Right hindlimb (tissue), 1 donor: ENCODE data around the gene MACROD1.

Experiments used
- DNase-seq: peaks from one replicate; pipeline ENCODE4 v3.0.0-alpha.2; 2018

Gene MACROD1, protein sequence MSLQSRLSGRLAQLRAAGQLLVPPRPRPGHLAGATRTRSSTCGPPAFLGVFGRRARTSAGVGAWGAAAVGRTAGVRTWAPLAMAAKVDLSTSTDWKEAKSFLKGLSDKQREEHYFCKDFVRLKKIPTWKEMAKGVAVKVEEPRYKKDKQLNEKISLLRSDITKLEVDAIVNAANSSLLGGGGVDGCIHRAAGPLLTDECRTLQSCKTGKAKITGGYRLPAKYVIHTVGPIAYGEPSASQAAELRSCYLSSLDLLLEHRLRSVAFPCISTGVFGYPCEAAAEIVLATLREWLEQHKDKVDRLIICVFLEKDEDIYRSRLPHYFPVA

DNA sequence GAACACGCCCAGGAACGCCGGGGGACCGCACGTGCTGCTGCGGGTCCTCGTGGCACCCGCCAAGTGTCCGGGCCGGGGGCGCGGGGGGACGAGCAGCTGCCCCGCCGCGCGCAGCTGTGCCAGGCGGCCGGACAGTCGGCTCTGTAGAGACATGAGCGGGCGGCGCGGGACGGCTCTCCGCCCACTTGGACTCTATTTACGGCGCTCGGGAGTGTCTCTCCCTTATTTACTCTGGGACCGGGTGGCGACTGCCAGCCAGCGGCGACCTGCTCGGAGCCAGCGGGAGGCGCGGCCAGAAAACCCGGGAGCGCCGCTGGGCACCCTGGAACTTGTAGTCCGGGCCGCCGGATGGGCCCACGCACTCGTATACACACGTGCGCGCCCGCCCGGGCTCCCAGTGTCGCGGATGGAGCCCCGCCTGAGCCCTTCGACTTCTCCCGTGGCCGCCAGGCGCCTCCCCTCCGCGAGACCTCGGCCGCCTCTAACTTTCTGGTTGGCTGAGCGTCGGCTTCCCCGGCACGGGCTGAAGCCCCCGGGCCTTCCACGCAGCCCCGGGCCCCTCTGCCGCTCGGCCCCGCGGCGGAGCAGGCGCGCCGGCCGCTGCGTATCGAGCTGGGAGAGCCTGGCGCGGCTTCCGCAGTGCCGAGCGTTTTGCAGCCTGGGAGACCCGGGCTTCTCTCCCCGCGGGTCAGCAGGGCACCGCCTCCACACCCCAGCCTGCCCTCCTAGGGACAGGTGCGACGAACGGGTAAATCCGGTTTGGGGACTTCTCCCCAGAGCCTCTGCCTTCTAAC lies at the start of gene MACROD1:
TSS of gene MACROD1 (minus strand) at position 272 of the 794 bp plus-strand sequence. CDS start at position 153, 119 bp downstream.
- DNase-seq, result peak; percentile 90

DNA sequence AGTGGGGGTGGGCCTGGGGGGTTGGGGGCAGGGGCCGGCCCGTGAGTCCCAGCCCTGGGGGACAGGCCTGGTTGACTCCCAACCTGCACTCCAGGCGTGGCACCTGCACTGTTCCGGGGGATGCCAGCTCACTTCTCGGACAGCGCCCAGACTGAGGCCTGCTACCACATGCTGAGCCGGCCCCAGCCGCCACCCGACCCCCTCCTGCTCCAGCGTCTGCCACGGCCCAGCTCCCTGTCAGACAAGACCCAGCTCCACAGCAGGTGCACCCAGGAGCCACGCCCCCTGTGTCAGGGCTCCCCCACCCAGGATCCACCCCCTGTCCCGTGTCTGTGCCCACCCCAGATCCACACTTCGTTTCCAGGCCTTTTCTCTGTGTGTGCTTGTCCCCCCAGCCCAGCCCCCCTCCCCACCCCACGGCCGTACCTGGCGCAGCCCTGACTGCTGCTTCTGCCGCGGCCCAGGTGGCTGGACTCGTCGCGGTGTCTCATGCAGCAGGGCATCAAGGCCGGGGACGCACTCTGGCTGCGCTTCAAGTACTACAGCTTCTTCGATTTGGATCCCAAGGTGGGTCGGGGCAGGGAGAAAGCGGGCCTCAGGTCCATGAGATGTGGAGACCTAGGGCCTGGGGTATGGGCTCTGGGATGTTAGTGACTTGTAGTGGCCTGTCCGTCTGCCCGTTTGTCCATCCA lies 45.4 kb upstream of the MACROD1 start:
- DNase-seq, result no peak

DNA sequence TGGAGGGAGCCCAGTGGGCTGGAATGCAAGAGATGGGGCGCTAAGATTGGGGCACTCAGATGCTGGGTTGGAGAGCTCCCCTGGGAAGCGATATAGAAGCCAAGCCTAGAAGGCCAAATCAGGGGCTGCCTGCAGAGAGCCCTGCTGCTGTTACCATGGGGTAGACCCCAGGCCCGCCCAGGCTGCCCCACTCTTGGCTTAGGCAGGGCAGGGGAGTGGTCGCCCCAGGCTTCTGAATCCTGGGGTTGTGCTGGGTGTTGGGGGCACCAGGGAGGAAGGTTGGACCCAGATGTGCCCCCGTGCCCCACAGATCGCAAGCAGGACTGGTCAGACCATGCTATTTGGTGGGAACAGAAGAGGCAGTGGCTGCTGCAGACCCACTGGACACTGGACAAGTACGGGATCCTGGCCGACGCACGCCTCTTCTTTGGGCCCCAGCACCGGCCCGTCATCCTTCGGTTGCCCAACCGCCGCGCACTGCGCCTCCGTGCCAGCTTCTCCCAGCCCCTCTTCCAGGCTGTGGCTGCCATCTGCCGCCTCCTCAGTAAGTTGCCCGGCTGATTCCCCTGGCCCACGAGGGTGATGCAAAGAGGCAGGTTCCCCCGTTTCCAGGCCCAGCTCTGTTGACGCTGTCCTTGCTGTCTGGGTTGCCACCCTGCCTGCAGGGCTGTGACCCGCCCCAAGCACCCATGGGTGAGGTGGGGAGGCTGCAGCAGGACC lies 44.5 kb upstream of the MACROD1 start:
- DNase-seq, result no peak

DNA sequence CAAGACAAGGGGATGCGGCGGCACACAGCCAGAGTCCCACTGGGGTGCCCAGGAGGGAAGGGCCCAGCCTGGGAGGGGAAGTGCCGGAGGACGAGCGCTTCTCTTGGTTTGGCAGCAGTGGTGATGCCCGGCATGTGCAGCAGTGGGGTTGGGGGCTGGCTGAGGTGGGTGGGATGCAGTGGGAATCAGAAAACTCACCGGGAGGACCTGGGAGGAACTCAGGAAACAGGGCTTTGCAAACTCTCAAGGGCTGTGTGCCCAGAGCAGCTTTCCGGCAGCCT lies 43.6 kb upstream of the MACROD1 start:
- no peak for DNase-seq

DNA sequence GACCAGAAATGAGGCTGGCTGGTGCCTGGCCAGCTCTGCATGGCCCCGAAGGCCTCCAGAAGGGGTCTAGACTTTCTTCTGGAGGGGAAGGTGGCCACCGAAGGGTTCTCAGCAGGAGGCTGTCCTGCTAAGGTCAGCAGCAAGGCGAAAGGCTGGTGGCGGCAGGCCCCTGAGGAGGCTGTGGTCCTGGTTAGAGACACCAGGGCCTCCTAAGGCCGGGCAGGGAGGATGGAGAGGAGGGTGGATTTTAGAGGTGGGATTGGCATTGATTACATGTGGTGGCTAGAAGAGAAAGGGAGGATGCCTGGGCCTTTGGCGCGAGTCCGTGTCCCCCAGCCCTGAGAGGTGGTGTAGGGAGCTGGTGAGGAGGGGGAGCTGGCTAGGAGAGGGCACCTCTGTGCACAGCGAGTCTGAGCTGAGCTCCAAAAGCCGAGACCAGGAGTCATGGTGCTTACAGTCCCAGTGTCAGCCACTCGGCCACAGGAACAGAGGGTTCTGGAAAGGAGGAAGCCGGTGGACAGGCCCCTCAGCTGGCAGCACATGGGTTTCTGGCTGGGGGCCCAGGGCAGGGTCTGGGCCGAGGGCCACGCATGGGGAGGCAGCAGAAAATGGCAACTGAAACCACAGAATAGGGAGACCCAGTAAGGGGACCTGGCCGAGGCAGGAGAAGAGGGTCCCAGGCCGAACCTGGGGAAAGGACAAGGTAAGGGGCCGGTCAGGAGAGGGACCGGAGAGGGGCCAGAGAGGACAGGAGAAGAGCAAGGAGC lies 43.1 kb upstream of the MACROD1 start:
- DNase-seq, result peak; percentile 38

DNA sequence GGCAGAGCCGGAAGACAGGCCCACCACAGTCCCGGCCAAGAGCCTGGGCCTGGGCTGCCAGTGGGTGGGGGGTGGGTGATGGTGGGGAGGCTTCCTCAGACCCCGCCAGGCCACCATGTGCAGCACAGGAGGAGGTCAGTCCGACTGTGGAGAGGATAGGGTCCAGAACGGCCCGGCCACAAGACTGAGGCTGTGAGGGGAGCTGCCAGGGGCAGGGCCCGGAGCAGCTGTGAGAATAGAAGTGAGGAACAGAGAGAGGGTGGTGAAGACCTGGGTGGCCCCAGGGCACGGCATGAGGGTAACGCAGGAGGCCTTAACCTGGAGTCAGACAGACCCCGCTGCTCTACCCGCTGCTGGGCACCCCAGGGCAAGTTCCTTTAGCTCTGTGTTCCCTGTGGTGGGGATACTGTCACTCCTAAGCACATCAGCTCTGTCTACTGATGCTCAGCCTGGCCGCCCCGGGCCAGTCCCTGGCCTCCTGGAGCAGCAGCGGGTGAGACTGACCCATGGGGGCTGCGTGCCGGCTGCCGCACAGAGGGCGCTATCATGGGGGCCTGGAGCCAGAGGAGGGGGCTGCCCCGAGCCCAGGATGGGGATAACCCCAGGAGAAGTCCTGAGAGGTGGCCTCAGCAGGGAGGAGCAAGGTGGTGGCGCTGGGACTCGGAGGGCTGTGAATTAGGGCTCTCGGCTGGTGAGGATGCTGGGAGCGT lies 42.3 kb upstream of the MACROD1 start:
- DNase-seq, result no peak

DNA sequence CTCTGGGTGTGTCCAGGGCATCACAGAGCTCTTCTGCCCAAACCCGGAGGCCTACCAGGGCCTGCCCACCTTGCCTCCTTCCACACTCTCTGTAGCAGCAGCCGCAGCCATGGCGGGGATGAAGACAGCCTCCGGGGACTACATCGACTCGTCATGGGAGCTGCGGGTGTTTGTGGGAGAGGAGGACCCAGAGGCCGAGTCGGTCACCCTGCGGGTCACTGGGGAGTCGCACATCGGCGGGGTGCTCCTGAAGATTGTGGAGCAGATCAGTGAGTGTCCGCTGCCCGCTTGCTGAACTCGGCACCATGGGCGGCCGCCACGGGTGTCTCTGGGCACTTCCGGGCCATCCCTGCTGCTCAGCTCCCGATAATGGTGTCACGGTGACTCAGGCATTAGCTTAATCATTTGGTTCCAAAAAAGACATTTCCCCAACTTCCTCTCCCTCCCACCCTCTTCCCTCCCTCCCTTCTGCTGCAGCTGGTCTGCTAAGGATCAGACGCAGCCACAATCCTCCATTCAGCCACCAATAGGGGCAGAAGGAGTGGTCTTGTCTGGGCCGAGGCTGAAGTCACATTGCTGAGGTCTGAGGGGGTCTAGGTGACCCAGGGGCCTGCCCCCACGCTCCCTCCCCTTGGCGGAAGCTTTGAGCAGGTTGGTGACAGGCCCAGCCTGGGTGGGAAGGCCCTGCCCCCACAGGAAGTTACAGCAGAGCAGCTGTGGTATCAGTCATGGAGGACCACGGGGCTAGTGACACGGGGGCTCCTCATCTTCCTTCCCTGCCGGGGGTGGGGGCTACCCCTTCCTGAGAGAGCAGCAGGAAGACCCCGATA lies 41.6 kb upstream of the MACROD1 start:
- DNase-seq, result peak; percentile 76

DNA sequence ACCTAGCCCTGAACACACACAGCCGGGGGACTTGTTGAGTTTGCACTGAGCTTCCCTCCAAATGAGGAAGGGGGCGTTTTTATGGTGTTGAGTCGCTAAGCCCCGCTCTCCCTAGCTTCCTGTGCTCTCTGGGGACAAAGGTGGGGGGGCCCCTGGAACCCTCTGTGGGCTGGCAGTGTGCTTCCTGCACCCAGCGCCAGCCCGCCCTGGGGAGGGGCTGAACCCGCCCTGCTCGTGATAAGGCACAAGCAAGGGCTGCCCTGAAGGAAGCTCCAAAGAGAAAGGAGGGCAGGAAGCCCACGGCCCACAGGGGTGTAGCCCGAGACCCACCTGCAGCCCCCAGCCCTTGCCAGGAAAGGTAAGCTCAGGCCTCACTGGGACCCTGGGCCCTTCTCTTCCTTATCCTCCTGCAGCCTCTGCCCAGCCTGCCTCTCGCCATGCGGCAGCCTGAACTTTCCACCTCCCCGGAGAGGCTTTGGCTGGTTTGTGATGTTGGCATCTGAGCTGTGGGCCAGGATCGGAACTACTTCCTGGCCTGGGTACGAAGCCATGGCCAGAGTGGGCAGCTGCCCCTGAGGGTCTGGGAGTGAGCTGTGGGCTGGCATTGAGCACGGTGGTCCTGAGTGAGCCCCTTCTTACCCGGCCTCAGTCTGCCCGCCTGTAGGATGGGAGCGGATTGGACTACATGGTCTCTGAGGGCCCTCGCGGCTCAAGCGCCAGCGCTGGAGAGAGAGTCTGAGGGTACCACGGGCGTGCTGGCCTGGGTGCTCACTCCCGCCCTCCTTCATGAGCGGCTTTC lies 40.7 kb upstream of the MACROD1 start, which contains the start of gene FERMT3:
TSS of gene FERMT3 (plus strand) at position 265 of the 799 bp plus-strand sequence. CDS start 644 bp downstream, outside the sequence.
- DNase-seq, result peak; percentile 37

DNA sequence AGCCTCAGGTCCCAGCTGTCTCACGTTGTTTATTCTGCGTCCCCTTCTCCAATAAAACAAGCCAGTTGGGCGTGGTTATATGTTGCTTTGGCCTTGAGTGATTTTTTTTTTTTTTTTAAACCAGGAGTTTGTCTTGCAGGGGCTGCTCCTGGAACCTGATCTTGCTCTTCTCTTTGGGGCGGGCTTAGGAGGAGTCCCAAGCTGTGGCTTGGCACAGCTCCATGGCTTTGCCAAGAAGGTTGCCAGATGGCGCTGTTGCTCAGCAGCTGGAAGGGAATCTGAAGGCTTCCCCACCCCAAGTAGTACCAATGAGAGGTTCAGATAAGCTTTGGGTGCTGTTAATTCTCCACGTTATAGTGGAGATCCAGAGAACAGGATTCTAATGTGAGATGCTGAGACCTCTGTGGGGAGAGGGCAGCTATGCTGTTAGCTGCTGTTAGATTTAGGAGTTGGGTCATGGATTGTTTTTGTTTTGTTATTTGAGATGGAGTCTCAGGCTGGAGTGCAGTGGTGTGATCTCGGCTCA lies 38.6 kb upstream of the MACROD1 start:
- DNase-seq, result peak; percentile 86

DNA sequence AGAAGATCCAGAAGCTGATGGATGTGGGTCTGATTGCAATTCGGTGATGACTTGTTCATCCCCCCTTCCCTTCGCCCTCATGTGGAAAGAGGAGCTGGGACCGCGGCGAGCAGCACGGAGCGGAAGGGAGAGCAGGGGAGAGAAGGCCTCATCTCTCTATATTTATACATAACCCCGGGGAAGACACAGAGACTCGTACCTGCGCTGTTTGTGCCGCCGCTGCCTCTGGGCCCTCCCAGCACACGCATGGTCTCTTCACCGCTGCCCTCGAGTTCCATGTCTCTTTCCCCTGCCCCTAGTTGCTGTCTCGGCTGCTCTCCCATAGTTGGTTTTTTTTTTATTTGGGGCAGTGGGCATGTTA lies 38.1 kb upstream of the MACROD1 start:
- DNase-seq, result no peak

DNA sequence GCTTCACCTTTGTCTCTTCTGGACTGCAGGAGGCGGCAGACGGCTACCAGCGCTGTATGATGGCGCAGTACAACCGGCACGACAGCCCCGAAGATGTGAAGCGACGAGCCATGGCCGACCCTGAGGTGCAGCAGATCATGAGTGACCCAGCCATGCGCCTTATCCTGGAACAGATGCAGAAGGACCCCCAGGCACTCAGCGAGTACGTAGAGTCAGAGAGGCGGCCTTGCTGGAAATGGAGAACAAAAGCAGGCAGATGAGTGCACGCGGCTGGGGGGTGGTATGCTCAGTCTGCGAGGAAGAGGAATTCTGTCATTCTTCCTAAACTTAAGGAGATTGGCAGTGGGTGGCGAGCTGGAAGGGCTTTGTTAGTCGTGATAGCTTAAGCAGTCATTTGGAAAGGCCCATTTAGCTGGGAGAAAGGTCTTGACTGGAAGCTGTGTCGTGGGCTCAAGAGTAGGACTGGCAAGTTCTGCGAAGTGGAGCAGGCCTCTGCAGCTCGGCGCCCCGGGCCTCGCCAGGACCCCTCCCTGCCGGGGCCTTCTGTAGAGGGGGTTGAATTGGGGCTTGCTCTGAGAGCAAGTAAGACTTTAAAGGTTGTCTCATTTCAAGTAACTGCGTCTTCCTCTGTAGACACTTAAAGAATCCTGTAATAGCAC lies 37.6 kb upstream of the MACROD1 start:
- DNase-seq, result no peak

DNA sequence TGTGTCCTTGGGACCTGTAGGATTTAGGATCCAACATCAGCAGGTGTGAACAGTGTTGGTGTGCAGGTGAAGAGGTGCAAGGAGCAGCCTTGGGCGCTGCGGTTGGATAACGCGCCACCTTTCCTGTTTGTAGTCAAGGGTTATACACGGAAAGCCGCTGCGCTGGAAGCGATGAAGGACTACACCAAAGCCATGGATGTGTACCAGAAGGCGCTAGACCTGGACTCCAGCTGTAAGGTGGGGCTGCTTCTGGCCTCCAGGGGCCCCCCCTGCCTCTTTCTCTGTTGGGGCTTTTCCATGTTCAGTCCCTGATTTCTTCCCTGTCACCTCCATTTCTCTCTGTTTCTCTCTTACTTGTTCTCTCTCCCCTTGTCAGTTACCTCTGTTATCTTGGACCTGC lies 37.1 kb upstream of the MACROD1 start:
- no peak for DNase-seq

DNA sequence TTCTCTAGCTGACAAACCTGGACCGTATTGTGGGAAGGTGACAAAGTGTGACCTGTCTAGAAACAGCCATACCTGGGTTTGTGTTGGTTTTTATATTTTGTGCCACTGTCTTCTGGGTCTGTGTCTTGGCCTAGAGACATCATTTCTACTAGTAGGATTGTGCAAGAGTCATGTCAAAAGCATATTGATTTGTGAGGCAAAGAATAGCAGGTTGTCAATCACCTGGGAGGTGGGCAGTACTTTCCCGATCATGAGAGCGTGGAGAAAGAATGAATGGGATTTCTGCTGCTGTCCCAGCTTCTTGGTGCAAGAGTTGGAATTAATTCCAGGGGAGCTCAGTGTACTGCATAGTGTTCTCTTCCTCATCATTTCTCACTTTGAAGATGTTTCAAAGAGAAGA lies 35.6 kb upstream of the MACROD1 start:
- DNase-seq, result no peak

DNA sequence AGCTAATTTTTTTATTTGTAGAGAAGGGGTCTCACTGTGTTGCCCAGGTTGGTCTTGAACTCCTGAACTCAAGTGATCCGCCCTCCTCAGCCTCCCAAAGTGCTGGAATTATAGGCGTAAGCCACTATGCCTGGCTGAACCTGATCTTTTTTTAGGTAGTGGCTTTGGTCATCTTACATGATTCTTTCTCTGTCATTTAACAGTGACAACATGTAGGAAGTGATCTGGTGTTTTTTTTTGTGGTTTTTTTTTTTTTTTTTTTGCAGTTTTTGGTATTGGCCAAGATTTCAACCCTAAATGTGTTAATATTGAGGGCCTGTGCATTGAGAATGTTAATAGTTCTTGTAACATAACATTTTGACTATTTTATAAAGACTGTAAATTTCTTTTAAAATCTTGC lies 32.6 kb upstream of the MACROD1 start:
- DNase-seq, result no peak

DNA sequence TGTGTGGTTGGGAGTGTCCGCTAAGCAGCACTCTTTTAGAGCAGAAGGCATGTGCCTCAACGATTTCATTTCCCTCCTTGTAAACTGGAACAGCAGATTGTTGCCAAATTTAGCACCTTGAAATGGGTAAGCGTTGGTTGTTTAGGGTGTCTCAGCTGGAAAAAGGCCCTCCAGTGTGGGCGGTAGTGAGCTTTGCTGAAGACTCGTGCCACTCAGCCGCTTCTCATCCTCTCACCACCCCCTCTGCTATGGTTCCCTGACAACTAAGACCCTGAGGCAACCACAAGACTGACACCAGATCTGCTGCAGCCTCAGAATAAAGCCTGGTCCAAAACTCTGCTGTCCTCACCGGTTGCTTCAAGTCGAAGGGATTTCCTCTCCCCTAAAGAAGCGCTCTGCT lies 30.7 kb upstream of the MACROD1 start:
- no peak for DNase-seq

DNA sequence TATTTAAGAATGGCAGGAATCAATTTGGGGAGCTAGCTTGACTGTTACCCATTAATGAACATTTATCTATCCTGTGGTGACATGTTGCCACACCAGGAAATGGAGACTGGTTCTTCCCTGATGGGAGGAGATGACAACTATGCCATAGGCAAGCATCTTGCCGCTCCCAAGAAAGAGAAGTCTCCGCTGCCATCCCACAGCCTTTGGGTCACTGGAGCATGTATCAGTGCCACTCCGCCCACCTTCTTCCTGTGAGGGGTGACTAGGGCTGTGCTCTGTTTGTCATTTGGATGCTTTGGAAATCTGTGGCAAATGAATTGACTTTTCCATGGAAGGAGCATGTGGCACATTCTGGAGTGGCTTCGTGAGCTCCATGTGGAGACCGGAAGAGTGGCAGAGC lies 26.5 kb upstream of the MACROD1 start:
- DNase-seq, result no peak

DNA sequence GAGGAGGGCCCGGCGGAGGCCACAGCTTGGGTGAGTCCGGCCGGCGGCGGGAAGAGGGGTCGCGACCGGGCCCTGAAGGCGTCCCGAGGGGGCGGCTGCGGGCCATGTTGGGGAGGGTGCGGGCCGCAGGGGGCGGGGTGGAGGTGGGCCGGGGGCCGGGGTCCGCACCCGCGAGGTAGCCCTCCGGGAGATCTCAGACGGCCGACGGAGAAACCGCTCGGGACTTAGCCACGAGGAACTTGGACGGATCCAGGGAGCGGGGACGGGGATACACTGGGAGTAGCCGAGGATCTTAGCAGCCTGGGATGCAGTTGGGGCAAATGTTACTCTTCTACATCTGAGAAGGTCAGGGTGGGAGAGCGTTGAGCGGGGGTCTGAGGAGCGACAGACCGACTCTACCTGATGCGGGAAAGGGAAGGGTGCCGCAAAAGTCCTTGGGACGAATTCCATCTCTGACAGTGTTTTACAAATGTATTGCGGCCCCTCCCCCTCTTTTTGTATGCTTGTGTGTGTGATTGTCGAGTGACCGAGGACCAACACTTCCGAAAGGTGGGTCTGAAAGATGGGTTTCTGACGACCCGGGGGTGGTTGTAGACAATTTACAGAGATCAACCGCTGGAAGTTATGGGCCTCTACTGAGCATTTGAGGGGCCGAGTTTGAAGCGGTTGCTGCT lies 20.7 kb upstream of the MACROD1 start:
- DNase-seq, result no peak

DNA sequence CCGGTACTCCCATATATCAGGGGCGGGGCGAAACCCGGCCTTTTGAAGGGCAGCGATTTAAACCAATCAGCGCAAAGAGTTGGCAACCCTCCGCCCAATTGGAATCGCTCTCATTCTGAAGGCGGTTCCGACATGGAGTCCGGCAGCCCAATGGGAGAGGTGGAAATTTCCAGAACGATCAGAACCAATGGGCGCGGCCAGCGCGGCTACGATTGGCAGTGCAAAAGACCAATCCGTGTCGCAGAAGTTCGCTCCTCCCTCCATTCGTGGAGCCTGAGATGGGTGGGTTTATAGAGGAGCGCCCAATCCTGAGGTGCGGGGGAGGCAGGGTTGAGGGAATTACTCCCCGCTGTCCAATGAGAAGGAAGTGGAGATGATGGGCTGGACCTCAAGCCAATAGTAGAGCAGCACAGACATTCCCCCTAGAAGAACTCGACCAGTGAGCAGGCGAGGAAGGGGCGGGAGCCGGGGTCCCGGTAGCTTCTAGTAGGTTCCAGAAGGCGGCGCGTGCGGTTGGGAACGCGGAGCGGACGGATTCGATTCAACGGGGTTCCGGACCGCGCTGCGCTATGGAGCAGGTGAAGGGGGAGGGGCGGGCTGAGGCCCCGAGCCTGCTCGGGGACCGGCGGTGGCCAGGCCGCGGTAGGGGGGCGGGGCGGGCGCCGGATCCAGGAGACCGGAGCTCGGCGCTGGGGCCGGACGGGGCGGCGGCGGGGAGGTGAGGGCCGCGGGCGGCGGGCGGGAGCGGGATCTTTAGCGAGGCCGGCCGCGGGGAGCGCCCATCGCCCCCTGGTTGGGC lies 20.0 kb upstream of the MACROD1 start, which contains the start of gene STIP1:
TSS of gene STIP1 (plus strand) at position 479 of the 799 bp plus-strand sequence. CDS start at position 570, 91 bp downstream.
- peak; percentile 100 for DNase-seq
